Stomach (tissue), 4 donors: ENCODE results near the gene TATDN3.

Experiments used
- POLR2A ChIP-seq, 4 donors: fragments of 450-650 bp; IDR thresholded peaks; one replicate each; pipeline ENCODE4 v1.6.1; 2016; ENCODE audit warnings: antibody characterized with exemption in 4 of 4, control low read depth in 2 of 4, mild to moderate bottlenecking in 1 of 4, moderate library complexity in 1 of 4
- POLR2AphosphoS5 ChIP-seq, 3 donors: sonication (generic); formaldehyde crosslinking; IDR thresholded peaks; one replicate each; pipeline ENCODE4 v1.6.1; 2016; ENCODE audit warnings: antibody characterized with exemption in 3 of 3
- TF ChIP-seq, protein P1 (sequence below), 7 experiments: fragments of 450-650 bp in 4 of 7; fragments of 200-600 bp in 3 of 7; sonication (generic) in 3 of 7; IDR thresholded peaks; one replicate each; pipeline ENCODE4 v1.5.1; 2016 to 2019; ENCODE audit warnings: antibody characterized with exemption in 7 of 7, control low read depth in 2 of 7, mild to moderate bottlenecking in 1 of 7

GRCh38 chr1:212762839-212763238 lies 28.9 kb upstream of the TATDN3 start:
- TF ChIP-seq POLR2A (IDR thresholded peaks at IDR 0.05) (no peak), POLR2AphosphoS5 (IDR thresholded peaks at IDR 0.05) (no peak)
- TF ChIP-seq, protein P1, sequence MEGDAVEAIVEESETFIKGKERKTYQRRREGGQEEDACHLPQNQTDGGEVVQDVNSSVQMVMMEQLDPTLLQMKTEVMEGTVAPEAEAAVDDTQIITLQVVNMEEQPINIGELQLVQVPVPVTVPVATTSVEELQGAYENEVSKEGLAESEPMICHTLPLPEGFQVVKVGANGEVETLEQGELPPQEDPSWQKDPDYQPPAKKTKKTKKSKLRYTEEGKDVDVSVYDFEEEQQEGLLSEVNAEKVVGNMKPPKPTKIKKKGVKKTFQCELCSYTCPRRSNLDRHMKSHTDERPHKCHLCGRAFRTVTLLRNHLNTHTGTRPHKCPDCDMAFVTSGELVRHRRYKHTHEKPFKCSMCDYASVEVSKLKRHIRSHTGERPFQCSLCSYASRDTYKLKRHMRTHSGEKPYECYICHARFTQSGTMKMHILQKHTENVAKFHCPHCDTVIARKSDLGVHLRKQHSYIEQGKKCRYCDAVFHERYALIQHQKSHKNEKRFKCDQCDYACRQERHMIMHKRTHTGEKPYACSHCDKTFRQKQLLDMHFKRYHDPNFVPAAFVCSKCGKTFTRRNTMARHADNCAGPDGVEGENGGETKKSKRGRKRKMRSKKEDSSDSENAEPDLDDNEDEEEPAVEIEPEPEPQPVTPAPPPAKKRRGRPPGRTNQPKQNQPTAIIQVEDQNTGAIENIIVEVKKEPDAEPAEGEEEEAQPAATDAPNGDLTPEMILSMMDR (IDR thresholded peaks at IDR 0.05): no peak
